ENCODE results near the gene SCAPER. TPM values are rescaled to one million over a fixed set of nuclear protein-coding genes. Genes with fewer than 3 reads are reported as not detected.
"Not testable (repeated sequence)": the region's sequence is repeated elsewhere in the genome, so short reads cannot be mapped to it uniquely, and the experiment has no call there.

The SCAPER gene
- total RNA-seq, 1 experiment from 2014 or later = 6.2 TPM

- DNase-seq (ENCODE audit: low read depth) = no peak
Measured at GRCh38 chr15:76905855-76906254, 715 bp upstream of the SCAPER start.

- peak; percentile 38 for DNase-seq (ENCODE audit: low read depth)
Measured at GRCh38 chr15:76904461-76905012, 603 bp downstream of the SCAPER start.

DNA sequence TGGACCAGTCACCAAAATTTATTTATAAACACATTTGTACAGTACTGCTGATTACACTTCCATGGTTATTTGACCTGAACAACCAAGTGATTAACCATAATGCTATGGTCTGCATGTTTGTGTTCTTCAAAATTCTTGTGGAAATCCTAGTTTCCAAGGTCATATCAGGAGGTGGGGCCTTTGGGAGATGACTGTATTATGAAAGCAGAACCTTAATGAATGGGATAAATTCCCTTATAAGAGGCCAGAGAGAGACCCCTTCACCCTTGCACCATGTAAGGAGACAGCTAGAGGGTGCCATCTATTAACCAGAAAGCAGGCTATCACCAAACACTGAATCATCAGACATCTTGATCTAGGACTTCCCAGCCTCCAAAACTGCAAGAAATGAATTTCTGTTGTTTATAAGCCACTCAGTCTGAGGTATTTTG, 1.9 kb downstream of the SCAPER start:
- DNase-seq (ENCODE audit: low read depth) = peak; percentile 44

DNA sequence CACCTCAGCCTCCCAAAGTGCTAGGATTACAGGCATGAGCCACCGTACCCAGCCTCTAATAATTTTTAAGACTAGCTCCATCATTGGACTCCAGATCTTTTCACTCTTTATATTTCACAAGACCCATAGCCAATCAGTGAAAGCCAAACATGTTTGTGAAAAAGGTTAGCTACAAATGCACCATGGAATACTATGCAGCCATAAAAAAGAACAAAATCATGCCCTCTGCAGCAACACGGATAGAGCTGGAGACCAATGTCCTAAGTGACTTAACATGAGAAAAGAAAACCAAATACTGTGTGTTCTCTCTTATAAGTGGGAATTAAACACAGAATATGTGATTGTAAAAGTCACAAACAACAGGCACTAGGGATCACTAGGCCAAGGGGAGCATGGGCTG, 3.2 kb downstream of the SCAPER start:
- no peak for DNase-seq (ENCODE audit: low read depth)

DNA sequence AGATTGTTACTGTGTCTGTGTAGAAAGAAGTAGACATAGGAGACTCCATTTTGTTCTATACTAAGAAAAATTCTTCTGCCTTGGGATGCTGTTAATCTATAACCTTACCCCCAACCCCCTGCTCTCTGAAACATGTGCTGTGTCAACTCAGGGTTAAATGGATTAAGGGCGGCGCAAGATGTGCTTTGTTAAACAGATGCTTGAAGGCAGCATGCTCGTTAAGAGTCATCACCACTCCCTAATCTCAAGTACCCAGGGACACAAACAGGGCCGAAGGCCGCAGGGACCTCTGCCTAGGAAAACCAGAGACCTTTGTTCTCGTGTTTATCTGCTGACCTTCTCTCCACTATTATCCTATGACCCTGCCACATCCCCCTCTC, 5.2 kb downstream of the SCAPER start:
- DNase-seq (ENCODE audit: low read depth) = not testable (repeated sequence)

- DNase-seq (ENCODE audit: low read depth) = not testable (repeated sequence)
Measured at GRCh38 chr15:76899176-76899930, 5.8 kb downstream of the SCAPER start.

DNA sequence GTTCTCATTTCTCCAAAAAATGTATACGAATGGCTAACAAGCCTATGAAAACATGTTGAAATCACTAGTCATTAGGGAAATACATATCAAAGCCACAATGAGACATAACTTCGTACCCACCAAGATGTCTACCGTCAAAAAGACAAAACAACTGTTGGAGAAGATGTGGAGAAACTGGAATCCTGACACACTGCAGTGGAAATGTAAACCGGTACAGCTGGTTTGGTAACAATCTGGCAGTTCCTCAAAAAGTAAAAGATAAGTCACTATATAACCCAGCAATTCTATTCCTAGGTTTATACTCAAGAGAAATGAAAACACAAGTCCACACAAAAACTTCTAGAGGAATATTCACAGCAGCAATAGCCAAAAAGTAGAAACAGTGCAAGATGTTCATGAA, 7.0 kb downstream of the SCAPER start:
- no peak for DNase-seq (ENCODE audit: low read depth)

- no peak for DNase-seq (ENCODE audit: low read depth)
Measured at GRCh38 chr15:76894174-76894573, 11.0 kb downstream of the SCAPER start.

DNA sequence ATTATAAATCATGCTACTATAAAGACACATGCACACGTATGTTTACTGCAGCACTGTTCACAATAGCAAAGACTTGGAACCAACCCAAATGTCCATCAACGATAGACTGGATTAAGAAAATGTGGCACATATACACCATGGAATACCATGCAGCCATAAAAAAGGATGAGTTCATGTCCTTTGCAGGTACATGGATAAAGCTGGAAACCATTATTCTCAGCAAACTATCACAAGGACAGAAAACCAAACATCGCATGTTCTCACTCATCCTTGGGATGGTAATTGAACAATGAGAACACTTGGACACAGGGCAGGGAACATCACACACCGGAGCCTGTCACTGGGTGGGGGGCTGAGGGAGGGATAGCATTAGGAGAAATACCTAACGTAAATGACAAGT, 12.3 kb downstream of the SCAPER start:
- not testable (repeated sequence) for DNase-seq (ENCODE audit: low read depth)

DNA sequence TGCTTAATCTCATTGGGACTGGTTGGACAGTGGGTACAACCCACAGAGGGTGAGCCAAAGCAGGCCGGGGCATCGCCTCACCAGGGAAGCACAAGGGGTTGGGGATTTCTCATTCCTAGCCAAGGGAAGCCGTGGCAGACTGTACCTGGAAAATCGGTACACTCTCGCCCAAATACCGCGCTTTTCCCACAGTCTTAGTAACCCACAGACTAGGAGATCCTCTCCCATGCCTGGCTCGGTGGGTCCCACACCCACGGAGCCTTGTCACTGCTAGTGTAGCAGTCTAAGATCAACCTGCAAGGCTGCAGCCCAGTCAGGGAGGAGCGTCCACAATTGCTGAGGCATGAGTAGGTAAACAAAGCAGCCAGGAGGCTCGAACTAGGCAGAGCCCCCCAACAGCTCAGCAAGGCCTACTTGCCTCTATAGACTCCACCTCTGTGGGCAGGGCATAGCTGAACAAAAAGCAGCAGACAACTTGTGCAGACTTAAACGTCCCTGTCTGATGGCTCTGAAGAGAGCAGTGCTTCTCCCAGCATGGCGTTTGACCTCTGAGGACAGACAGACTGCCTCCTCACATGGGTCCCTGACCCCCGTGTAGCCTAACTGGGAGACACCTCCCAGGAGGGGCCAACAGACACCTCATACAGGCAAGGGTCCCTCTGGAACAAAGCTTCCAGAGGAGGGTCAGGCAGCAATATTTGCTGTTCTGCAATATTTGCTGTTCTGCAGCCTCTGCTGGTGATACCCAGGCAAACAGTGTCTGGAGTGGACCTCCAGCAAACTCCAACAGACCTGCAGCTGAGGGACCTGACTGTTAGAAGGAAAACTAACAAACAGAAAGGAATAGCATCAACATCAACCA, 17.6 kb downstream of the SCAPER start:
- not testable (repeated sequence) for DNase-seq (ENCODE audit: low read depth)

- DNase-seq (ENCODE audit: low read depth) = no peak
Measured at GRCh38 chr15:76885212-76885611, 19.9 kb downstream of the SCAPER start.

DNA sequence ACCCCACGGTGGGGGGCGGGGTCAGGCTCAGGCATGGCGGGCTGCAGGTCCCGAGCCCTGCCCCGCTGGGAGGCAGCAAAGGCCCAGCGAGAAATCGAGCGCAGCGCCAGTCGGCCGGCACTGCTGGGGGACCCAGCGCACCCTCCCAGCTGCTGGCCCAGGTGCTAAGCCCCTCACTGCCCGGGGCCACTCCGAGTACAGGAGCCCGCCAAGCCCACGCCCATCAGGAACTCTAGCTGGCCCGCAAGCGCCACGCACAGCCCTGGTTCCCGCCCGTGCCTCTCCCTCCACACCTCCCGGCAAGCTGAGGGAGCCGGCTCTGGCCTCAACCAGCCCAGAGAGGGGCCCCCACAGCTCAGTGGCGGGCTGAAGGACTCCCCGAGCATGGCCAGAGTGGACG, 29.2 kb downstream of the SCAPER start:
- DNase-seq (ENCODE audit: low read depth) = no peak

DNA sequence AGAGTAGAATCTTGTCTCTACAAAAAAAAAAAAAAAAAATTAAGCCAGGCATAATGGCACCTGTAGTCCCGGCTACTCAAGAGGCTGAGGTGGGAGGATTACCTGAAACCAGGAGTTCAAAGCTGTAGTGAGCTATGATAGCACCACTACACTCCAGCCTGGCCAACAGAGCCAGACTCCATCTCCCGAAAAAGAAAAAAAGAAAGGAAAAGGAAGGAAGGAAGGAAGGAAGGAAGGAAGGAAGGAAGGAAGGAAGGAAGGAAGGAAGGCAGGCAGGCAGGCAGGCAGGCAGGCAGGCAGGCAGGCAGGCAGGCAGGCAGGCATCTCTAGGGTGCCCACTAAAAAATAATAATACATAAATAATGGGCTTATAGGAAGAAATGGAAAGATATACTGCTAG, 32.1 kb downstream of the SCAPER start:
- DNase-seq (ENCODE audit: low read depth) = not testable (repeated sequence)

GRCh38 chr15:76871930-76872329, 33.2 kb downstream of the SCAPER start:
- no peak for DNase-seq (ENCODE audit: low read depth)

DNA sequence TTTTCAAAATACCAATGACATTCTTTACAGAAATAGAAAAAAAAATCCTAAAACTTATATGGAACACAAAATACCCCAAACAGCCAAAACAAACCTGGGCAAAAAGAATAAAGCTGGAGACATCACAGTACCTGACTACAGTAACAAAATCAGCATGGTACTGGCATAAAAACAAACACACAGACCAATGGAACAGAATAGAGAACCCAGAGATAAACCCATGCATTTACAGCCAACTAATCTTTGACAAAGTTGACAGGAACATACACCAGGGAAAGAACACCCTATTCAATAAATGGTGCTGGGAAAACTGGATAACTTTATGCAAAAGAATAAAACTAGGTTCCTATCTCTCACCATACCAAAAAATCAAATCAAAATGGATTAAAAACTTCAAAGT, 36.4 kb downstream of the SCAPER start:
- no peak for DNase-seq (ENCODE audit: low read depth)

- DNase-seq (ENCODE audit: low read depth) = peak; percentile 4
Measured at GRCh38 chr15:76866716-76867321, 38.3 kb downstream of the SCAPER start.

GRCh38 chr15:76866008-76866407, 39.1 kb downstream of the SCAPER start:
- no peak for DNase-seq (ENCODE audit: low read depth)

DNA sequence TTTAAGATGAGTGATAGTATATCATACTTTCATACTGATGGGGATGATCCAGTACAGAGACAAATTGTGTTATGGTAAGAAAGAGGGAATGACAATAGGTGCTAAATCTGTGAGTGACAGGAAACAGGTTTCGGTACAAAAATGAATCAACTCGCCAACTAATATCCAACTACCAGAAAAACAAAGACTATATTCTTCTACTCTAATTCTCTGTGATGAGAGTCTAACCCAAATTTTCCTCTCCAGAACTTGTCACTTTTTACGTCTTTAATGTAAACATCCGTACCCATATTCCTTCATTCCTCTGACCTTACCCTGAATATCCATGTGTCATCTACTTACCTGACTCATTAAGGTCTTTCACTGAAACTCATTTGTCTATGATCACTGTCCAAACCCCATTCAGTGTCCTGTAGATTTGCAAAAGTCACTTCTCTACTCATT, 39.6 kb downstream of the SCAPER start:
- no peak for DNase-seq (ENCODE audit: low read depth)

- DNase-seq (ENCODE audit: low read depth) = no peak
Measured at GRCh38 chr15:76864586-76864985, 40.6 kb downstream of the SCAPER start.

DNA sequence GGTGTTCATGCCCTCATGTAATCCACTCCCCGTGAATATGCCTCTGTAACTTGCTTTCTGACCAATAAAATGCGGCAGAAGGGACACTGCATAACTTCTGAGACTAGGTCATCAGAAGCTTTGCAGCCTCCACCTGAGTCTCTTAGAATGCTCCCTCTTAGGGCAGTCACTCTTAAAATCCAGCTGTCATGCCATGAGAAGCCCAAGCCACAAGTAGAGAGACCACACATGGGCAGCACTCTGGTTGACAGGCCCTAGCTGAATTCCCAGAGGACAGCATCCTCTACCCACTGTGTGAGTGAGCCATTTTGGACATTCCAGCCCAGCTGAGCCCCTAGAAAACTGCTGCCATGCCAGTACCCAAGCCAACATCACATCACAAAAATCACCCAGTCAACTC, 41.4 kb downstream of the SCAPER start:
- DNase-seq (ENCODE audit: low read depth) = no peak

- DNase-seq (ENCODE audit: low read depth) = no peak
Measured at GRCh38 chr15:76863123-76863522, 42.0 kb downstream of the SCAPER start.

Data from HT1080 (cell line).